ENCODE data around the gene NDST1.

The NDST1 gene

GRCh38 chr5:150522504-150523414, 14.8 kb downstream of the NDST1 start:
- Mint-ChIP-seq H3K9me3 (no peaks in the 10 kb centered on the region), H3K27ac (no peak overlapping the region), H3K4me3 (no peak overlapping the region), H3K4me1 (no peaks in the 10 kb centered on the region), H3K27me3 (no peaks in the 10 kb centered on the region)
- DNase-seq = no peak
- no peak for ATAC-seq

GRCh38 chr5:150523472-150524350, 15.8 kb downstream of the NDST1 start:
- no peak overlapping the region for H3K27ac Mint-ChIP-seq
- no peaks in the 10 kb centered on the region for H3K27me3 Mint-ChIP-seq
- H3K4me1 Mint-ChIP-seq = no peaks in the 10 kb centered on the region
- ATAC-seq = no peak
- no peak for DNase-seq
- H3K4me3 Mint-ChIP-seq = no peak overlapping the region
- H3K9me3 Mint-ChIP-seq = no peaks in the 10 kb centered on the region

DNA sequence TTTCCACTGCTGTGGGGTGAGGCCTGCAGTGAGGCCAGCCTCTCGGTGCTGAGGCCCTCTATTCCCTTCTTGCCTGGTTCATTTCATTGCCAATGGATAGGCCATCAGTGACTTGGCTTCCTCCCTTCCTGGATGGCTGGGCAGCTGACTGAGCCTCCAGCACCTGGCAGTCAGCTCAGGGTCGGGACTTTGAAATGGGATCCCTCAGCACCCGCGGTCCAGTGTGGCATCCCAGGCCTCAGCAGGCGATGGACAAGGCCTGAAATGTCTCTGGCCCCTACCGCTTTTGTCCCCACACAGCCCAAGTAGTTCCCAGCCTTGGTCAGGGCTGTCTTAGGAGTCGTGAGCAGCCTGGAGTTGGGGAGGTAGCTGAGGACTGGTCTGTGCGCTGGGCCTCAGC, 17.2 kb downstream of the NDST1 start:
- H3K27me3 Mint-ChIP-seq = no peaks in the 10 kb centered on the region
- H3K9me3 Mint-ChIP-seq = no peaks in the 10 kb centered on the region
- no peak for DNase-seq
- no peaks in the 10 kb centered on the region for H3K4me1 Mint-ChIP-seq
- no peak for ATAC-seq
- H3K4me3 Mint-ChIP-seq = no peak overlapping the region
- H3K27ac Mint-ChIP-seq = no peak overlapping the region

DNA sequence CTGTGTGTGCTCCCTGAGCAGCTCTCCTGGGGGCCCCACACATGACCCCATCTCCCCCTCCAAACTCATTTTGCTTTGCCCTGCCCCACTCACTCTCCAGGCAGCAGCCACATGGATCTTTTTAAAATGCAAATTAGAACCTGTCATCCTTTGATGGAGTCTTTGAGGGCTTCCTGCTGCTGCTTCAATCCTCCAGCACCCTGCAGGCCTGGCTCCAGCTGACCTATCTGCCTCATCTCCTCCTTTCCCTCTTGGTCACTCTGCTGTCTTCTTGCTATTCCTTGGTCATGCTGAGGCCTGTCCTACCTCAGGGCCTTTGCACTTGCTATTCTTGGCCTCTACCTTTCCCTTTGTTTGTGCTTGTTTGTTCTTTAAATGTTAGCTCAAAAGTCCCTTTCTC, 17.9 kb downstream of the NDST1 start:
- Mint-ChIP-seq H3K27me3 (no peaks in the 10 kb centered on the region), H3K27ac (peak overlapping the region in 1 of 2 donors; percentile 12), H3K4me3 (no peak overlapping the region), H3K9me3 (no peaks in the 10 kb centered on the region), H3K4me1 (no peaks in the 10 kb centered on the region)
- ATAC-seq (no peak), DNase-seq (no peak)

DNA sequence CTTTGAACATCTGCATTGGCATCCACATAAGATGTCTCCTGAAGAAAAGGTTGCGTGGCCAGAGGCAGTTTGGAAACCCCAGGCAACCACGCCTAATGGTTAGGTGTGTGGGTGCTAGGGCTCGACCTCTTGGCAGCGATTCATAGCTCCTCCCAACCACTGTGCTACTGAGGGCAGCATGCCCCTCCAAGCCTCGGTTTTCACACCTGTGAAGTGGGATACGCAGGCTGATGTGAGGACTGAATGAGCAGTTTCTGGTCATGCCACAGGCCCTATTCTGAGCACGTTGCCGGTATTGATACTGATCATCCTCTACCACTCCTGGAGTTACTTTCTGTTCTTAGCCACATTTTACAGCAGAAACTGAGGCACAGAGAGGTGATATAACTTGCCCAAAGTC, 19.1 kb downstream of the NDST1 start:
- no peaks in the 10 kb centered on the region for H3K4me1 Mint-ChIP-seq
- no peak overlapping the region for H3K4me3 Mint-ChIP-seq
- H3K27me3 Mint-ChIP-seq = no peaks in the 10 kb centered on the region
- peak; percentile 26 for ATAC-seq
- no peak for DNase-seq
- H3K9me3 Mint-ChIP-seq = no peaks in the 10 kb centered on the region
- no peak overlapping the region for H3K27ac Mint-ChIP-seq

DNA sequence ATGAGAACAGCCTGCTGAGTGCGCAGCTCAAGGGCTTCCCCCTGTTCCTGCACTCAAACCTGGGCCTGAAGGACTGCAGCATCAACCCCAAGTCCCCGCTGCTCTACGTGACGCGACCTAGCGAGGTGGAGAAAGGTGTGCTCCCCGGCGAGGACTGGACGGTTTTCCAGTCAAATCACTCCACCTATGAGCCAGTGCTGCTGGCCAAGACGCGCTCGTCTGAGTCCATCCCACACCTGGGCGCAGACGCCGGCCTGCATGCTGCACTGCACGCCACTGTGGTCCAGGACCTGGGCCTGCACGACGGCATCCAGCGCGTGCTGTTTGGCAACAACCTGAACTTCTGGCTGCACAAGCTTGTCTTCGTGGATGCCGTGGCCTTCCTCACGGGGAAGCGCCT, 19.9 kb downstream of the NDST1 start:
- Mint-ChIP-seq H3K4me1 (no peaks in the 10 kb centered on the region), H3K4me3 (no peak overlapping the region), H3K27me3 (no peaks in the 10 kb centered on the region), H3K9me3 (no peaks in the 10 kb centered on the region), H3K27ac (no peak overlapping the region)
- ATAC-seq (no peak), DNase-seq (no peak)

GRCh38 chr5:150528924-150529546, 21.1 kb downstream of the NDST1 start:
- Mint-ChIP-seq H3K27ac (no peak overlapping the region), H3K9me3 (no peaks in the 10 kb centered on the region), H3K4me1 (no peaks in the 10 kb centered on the region), H3K27me3 (no peaks in the 10 kb centered on the region), H3K4me3 (no peak overlapping the region)
- DNase-seq = no peak
- no peak for ATAC-seq

GRCh38 chr5:150529555-150529954, 21.6 kb downstream of the NDST1 start:
- Mint-ChIP-seq H3K4me1 (no peaks in the 10 kb centered on the region), H3K4me3 (no peak overlapping the region), H3K27me3 (no peaks in the 10 kb centered on the region), H3K9me3 (no peaks in the 10 kb centered on the region), H3K27ac (no peak overlapping the region)
- DNase-seq (no peak), ATAC-seq (no peak)

GRCh38 chr5:150530423-150530822, 22.5 kb downstream of the NDST1 start:
- no peaks in the 10 kb centered on the region for H3K27me3 Mint-ChIP-seq
- no peak overlapping the region for H3K4me3 Mint-ChIP-seq
- no peak for DNase-seq
- ATAC-seq = no peak
- no peaks in the 10 kb centered on the region for H3K4me1 Mint-ChIP-seq
- no peaks in the 10 kb centered on the region for H3K9me3 Mint-ChIP-seq
- H3K27ac Mint-ChIP-seq = no peak overlapping the region

- H3K27me3 Mint-ChIP-seq = no peaks in the 10 kb centered on the region
These were observed 23.1 kb downstream of the NDST1 start for GRCh38 chr5:150530951-150531588.

DNA sequence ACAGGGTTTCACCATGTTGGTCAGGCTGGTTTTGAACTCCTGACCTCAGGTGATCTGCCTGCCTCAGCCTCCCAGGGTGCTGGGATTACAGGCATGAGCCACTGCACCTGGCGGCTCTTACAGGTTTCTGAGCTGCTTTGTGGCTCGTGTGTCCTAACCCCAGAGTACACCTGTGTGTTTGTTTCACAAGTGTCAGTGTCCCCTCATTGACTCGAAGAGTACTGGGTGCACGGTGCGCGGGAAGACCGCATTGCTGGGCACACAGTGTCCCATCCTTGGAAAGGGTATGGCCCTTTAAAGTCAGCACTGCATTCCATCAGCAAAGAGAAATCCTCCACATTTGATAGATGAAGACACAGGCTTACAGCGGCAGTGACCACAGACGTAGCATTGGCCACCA, 23.8 kb downstream of the NDST1 start:
- ATAC-seq = no peak
- Mint-ChIP-seq H3K27me3 (no peaks in the 10 kb centered on the region), H3K27ac (no peak overlapping the region), H3K4me1 (no peaks in the 10 kb centered on the region), H3K9me3 (no peaks in the 10 kb centered on the region), H3K4me3 (no peak overlapping the region)
- no peak for DNase-seq

More at GRCh38 chr5:150530951-150531588, 23.1 kb downstream of the NDST1 start:
- H3K9me3 Mint-ChIP-seq = no peaks in the 10 kb centered on the region
- H3K27ac Mint-ChIP-seq = no peak overlapping the region
- H3K4me3 Mint-ChIP-seq = no peak overlapping the region
- DNase-seq (no peak), ATAC-seq (no peak)
- H3K4me1 Mint-ChIP-seq = no peaks in the 10 kb centered on the region

DNA sequence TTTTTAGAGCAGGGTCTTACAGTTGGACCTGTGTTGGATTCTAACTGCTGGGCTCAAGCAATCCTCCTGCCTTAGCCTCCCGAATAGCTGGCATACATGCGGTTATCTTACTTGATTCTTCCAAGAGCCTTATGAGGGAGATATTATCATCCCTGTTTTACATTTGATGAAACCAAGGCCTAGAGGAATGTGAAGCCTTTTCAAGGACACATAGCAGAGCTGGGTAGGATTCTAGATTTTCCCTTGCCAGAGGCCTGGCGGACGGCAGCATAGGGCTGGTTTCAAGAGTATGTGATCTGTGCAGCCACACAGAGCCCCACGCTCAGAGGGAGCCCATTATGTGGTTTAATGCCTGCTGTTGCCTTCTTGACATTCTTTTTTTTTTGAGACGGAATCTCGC, 24.2 kb downstream of the NDST1 start:
- Mint-ChIP-seq H3K9me3 (no peaks in the 10 kb centered on the region), H3K4me3 (no peak overlapping the region), H3K27me3 (no peaks in the 10 kb centered on the region), H3K4me1 (no peaks in the 10 kb centered on the region), H3K27ac (no peak overlapping the region)
- DNase-seq = no peak
- ATAC-seq = no peak

- peaks cover 0 to 6% of the 10 kb centered on the region in 2 donors for H3K9me3 Mint-ChIP-seq
- no peaks in the 10 kb centered on the region for H3K27me3 Mint-ChIP-seq
- ATAC-seq (no peak), DNase-seq (no peak)
- H3K27ac Mint-ChIP-seq = no peak overlapping the region
- H3K4me3 Mint-ChIP-seq = no peak overlapping the region
- H3K4me1 Mint-ChIP-seq = no peaks in the 10 kb centered on the region
These were observed 25.1 kb downstream of the NDST1 start for GRCh38 chr5:150532996-150533395.

GRCh38 chr5:150534811-150535210, 26.9 kb downstream of the NDST1 start:
- Mint-ChIP-seq H3K4me3 (no peak overlapping the region), H3K27ac (no peak overlapping the region), H3K4me1 (no peaks in the 10 kb centered on the region), H3K27me3 (no peaks in the 10 kb centered on the region), H3K9me3 (peaks cover 0 to 8% of the 10 kb centered on the region in 2 donors)
- ATAC-seq = no peak
- no peak for DNase-seq

- DNase-seq = no peak
- Mint-ChIP-seq H3K4me1 (no peaks in the 10 kb centered on the region), H3K27me3 (no peaks in the 10 kb centered on the region)
These were observed 27.7 kb downstream of the NDST1 start for GRCh38 chr5:150535611-150536010.

More at GRCh38 chr5:150535611-150536010, 27.7 kb downstream of the NDST1 start:
- no peak overlapping the region for H3K27ac Mint-ChIP-seq
- ATAC-seq = no peak
- H3K4me3 Mint-ChIP-seq = no peak overlapping the region
- H3K9me3 Mint-ChIP-seq = peaks cover 0 to 8% of the 10 kb centered on the region in 2 donors

Measured in stimulated activated naive CD8-positive, alpha-beta T cell treated with anti-CD3 and anti-CD28 coated beads, Interleukin-15, amount 100 ng/mL, for 72 hours (primary cell).